Activated naive CD4-positive, alpha-beta T cell treated with anti-CD3 and anti-CD28 coated beads, Interleukin-2, amount 10 ng/mL, durations not matched to agents 7 days and 5 days (primary cell): ENCODE results near the gene GPC6.

Source experiments
- CTCF ChIA-PET: fragments of 350-600 bp; sonication (Branson Sonifier 250); formaldehyde crosslinking; loops from one replicate; lab custom pipeline; 2021; ENCODE audit warnings: antibody characterized with exemption; lab: Charles Lee
- DNase-seq: peaks from one replicate; pipeline ENCODE4 v3.0.0-alpha.2; 2020
- H3K27ac Mint-ChIP-seq: one replicate; pipeline ENCODE4 v1.8.0; 2021; ENCODE audit warnings: mild to moderate bottlenecking, moderate library complexity, mixed read lengths
- H3K27me3 Mint-ChIP-seq: one replicate; pipeline ENCODE4 v1.8.0; 2021; ENCODE audit warnings: mild to moderate bottlenecking, mixed read lengths
- H3K36me3 Mint-ChIP-seq: one replicate; pipeline ENCODE4 v1.8.0; 2021; ENCODE audit warnings: mixed read lengths
- H3K4me1 Mint-ChIP-seq: one replicate; pipeline ENCODE4 v1.8.0; 2021; ENCODE audit warnings: mixed read lengths
- H3K4me3 Mint-ChIP-seq: one replicate; pipeline ENCODE4 v1.8.0; 2021; ENCODE audit warnings: mild to moderate bottlenecking, moderate library complexity, mixed read lengths
- H3K9me3 Mint-ChIP-seq: one replicate; pipeline ENCODE4 v1.8.0; 2021; ENCODE audit warnings: mixed read lengths

The GPC6 gene

DNA sequence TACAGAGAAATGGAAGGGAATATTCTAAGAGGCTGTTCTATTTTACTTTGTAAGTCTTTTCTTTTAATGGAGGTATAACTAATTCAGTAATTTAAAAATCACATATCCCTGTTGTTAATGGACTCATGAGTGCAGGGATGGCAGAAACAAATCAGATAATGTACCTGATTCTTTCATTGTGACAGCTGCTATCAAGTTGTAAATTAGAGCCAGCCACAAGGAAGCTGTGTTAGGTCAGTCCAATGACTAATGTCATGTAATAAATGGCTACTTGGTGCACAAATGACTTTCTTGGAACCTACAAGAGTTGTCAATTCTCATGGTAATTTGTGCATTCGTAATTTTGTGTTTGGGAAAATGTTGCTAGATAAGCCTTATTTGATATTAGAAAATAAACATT lies 806.5 kb downstream of the GPC6 start:
- Mint-ChIP-seq H3K27ac (no peak overlapping the region), H3K27me3 (no peaks in the 10 kb centered on the region), H3K4me3 (no peak overlapping the region), H3K4me1 (no peaks in the 10 kb centered on the region), H3K9me3 (no peaks in the 10 kb centered on the region), H3K36me3 (no peaks in the 10 kb centered on the region)
- DNase-seq, result no peak
- CTCF ChIA-PET, result no interaction called here

GRCh38 chr13:94033830-94034642 lies 807.4 kb downstream of the GPC6 start:
- H3K27ac Mint-ChIP-seq, result no peak overlapping the region
- DNase-seq, result no peak
- H3K27me3 Mint-ChIP-seq, result no peaks in the 10 kb centered on the region
- no peaks in the 10 kb centered on the region for H3K9me3 Mint-ChIP-seq
- CTCF ChIA-PET, result no interaction called here
- H3K4me3 Mint-ChIP-seq, result no peak overlapping the region
- no peaks in the 10 kb centered on the region for H3K36me3 Mint-ChIP-seq
- no peaks in the 10 kb centered on the region for H3K4me1 Mint-ChIP-seq

GRCh38 chr13:94050039-94050438 lies 823.4 kb downstream of the GPC6 start:
- no peak for DNase-seq
- no peaks in the 10 kb centered on the region for H3K4me1 Mint-ChIP-seq
- no peak overlapping the region for H3K4me3 Mint-ChIP-seq
- H3K36me3 Mint-ChIP-seq, result no peaks in the 10 kb centered on the region
- H3K27me3 Mint-ChIP-seq, result no peaks in the 10 kb centered on the region
- CTCF ChIA-PET, result no interaction called here
- H3K9me3 Mint-ChIP-seq, result no peaks in the 10 kb centered on the region
- no peak overlapping the region for H3K27ac Mint-ChIP-seq

- Mint-ChIP-seq H3K9me3 (no peaks in the 10 kb centered on the region), H3K27ac (no peak overlapping the region), H3K4me3 (no peak overlapping the region), H3K4me1 (no peaks in the 10 kb centered on the region), H3K27me3 (no peaks in the 10 kb centered on the region), H3K36me3 (no peaks in the 10 kb centered on the region)
- no peak for DNase-seq
- CTCF ChIA-PET, result interaction anchor here (0.6 kb wide), 1 partner anchor 115 kb away, joined by 3 read pairs; no protein-coding TSS in a partner anchor
Observed at GRCh38 chr13:94050686-94051085, 824.1 kb downstream of the GPC6 start.

- Mint-ChIP-seq H3K9me3 (no peaks in the 10 kb centered on the region), H3K27me3 (no peaks in the 10 kb centered on the region), H3K27ac (no peak overlapping the region), H3K4me3 (no peak overlapping the region), H3K36me3 (no peaks in the 10 kb centered on the region), H3K4me1 (no peaks in the 10 kb centered on the region)
- no peak for DNase-seq
- CTCF ChIA-PET, result interaction anchor here (1.2 kb wide), 1 partner anchor 9 kb away, joined by 3 read pairs; no protein-coding TSS in a partner anchor
Observed at GRCh38 chr13:94053986-94054593, 827.5 kb downstream of the GPC6 start.

DNA sequence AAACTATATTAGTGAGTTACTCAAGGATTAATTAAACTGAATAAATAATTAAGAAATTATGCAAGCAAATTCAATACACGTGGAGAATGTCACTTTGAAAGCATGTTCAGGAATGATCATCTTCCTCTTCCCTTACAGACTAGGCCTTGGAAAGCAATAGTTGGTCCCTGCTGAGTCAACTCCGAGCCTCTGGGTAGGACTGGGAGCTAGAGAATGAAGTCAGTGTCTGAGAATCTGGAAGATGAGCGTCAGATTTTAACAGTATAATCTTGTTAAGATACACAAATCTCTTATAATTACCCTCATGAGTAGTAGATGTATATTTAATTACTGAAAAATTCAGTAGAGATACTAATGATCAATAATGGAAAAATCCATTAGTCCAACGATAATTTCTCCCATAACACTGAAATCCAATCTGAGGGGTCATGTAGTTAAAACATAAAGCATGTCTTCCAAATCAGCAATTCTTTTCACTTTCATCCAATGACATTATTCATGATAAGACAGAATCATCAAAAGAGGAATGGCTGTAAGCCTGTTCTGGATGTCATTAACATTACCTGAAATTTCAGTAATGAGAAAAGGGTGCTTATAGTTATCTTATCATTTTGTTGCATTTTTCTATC lies 829.9 kb downstream of the GPC6 start:
- Mint-ChIP-seq H3K27ac (no peak overlapping the region), H3K27me3 (no peaks in the 10 kb centered on the region), H3K4me1 (no peaks in the 10 kb centered on the region), H3K4me3 (no peak overlapping the region), H3K9me3 (no peaks in the 10 kb centered on the region), H3K36me3 (no peaks in the 10 kb centered on the region)
- DNase-seq, result no peak
- CTCF ChIA-PET, result no interaction called here

- DNase-seq, result no peak
- CTCF ChIA-PET, result no interaction called here
- no peaks in the 10 kb centered on the region for H3K4me1 Mint-ChIP-seq
- no peak overlapping the region for H3K27ac Mint-ChIP-seq
- no peaks in the 10 kb centered on the region for H3K27me3 Mint-ChIP-seq
- H3K4me3 Mint-ChIP-seq, result no peak overlapping the region
- H3K36me3 Mint-ChIP-seq, result no peaks in the 10 kb centered on the region
- no peaks in the 10 kb centered on the region for H3K9me3 Mint-ChIP-seq
Observed at GRCh38 chr13:94057618-94058186, 831.1 kb downstream of the GPC6 start.

DNA sequence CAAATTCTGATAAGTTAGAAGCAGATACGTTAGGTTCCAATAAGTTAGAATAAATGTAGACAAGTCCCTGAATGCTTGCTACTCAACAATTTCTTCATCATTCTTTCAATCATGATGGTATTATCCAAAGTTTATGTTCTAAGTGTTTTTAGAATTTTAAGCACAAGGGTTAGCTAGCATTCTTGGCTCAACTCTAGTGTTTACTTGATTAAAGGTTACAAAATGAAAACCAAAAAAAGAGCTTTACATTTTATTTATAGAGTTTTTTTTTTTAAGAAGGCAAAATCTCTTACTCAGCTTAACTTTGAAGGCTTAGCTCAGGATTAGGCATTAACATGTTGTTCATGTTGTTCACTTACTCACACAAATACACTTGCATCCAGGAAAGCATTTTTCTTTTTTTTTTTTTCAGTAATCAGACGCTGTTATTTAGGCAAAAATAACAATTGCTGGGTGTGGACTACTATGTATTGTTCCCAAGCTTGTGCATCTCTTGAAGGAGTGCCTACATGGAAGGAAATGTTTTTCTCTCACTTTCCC lies 832.3 kb downstream of the GPC6 start:
- CTCF ChIA-PET, result interaction anchor here (0.6 kb wide), 1 partner anchor 1267 kb away, joined by 3 read pairs; no protein-coding TSS in a partner anchor

GRCh38 chr13:94061301-94061700 lies 834.7 kb downstream of the GPC6 start:
- Mint-ChIP-seq H3K27me3 (no peaks in the 10 kb centered on the region), H3K4me3 (no peak overlapping the region), H3K4me1 (no peaks in the 10 kb centered on the region), H3K27ac (no peak overlapping the region), H3K36me3 (no peaks in the 10 kb centered on the region), H3K9me3 (no peaks in the 10 kb centered on the region)
- CTCF ChIA-PET, result no interaction called here
- no peak for DNase-seq

More for the DNA sequence above, 832.3 kb downstream of the GPC6 start:
- no peaks in the 10 kb centered on the region for H3K36me3 Mint-ChIP-seq
- H3K27me3 Mint-ChIP-seq, result no peaks in the 10 kb centered on the region
- H3K4me1 Mint-ChIP-seq, result no peaks in the 10 kb centered on the region
- H3K27ac Mint-ChIP-seq, result no peak overlapping the region
- H3K4me3 Mint-ChIP-seq, result no peak overlapping the region
- no peaks in the 10 kb centered on the region for H3K9me3 Mint-ChIP-seq
- no peak for DNase-seq

GRCh38 chr13:94063096-94063495 lies 836.5 kb downstream of the GPC6 start:
- no peaks in the 10 kb centered on the region for H3K36me3 Mint-ChIP-seq
- H3K27ac Mint-ChIP-seq, result no peak overlapping the region
- no peaks in the 10 kb centered on the region for H3K9me3 Mint-ChIP-seq
- no peak overlapping the region for H3K4me3 Mint-ChIP-seq
- CTCF ChIA-PET, result interaction anchor here (0.7 kb wide), 1 partner anchor 9 kb away, joined by 3 read pairs; no protein-coding TSS in a partner anchor
- no peaks in the 10 kb centered on the region for H3K4me1 Mint-ChIP-seq
- H3K27me3 Mint-ChIP-seq, result no peaks in the 10 kb centered on the region
- no peak for DNase-seq

- CTCF ChIA-PET, result no interaction called here
Observed at GRCh38 chr13:94063848-94064247, 837.2 kb downstream of the GPC6 start.

DNA sequence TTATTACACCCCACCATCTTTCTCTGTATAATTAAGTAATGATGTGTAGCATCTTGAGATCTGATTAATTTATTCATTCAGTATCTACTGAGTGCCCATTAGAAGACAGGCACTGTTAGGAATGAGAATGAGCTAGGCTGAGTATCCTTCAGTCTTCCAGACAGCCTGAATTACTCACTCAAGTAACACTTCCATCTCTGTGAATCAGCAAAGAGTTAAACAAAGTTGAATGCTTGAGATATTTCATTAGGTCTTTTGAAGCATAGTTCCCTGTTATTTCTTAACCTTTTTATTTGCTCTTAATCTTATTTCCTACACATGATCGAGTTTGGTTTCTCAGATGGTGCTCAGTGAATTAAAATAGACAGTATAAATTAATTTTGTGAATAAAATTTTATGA lies 839.1 kb downstream of the GPC6 start:
- Mint-ChIP-seq H3K4me1 (no peaks in the 10 kb centered on the region), H3K27ac (no peak overlapping the region), H3K36me3 (no peaks in the 10 kb centered on the region), H3K4me3 (no peak overlapping the region), H3K9me3 (no peaks in the 10 kb centered on the region), H3K27me3 (no peaks in the 10 kb centered on the region)
- DNase-seq, result no peak
- CTCF ChIA-PET, result no interaction called here

More at GRCh38 chr13:94063848-94064247, 837.2 kb downstream of the GPC6 start:
- Mint-ChIP-seq H3K27ac (no peak overlapping the region), H3K4me3 (no peak overlapping the region), H3K36me3 (no peaks in the 10 kb centered on the region), H3K4me1 (no peaks in the 10 kb centered on the region), H3K27me3 (no peaks in the 10 kb centered on the region), H3K9me3 (no peaks in the 10 kb centered on the region)
- no peak for DNase-seq

DNA sequence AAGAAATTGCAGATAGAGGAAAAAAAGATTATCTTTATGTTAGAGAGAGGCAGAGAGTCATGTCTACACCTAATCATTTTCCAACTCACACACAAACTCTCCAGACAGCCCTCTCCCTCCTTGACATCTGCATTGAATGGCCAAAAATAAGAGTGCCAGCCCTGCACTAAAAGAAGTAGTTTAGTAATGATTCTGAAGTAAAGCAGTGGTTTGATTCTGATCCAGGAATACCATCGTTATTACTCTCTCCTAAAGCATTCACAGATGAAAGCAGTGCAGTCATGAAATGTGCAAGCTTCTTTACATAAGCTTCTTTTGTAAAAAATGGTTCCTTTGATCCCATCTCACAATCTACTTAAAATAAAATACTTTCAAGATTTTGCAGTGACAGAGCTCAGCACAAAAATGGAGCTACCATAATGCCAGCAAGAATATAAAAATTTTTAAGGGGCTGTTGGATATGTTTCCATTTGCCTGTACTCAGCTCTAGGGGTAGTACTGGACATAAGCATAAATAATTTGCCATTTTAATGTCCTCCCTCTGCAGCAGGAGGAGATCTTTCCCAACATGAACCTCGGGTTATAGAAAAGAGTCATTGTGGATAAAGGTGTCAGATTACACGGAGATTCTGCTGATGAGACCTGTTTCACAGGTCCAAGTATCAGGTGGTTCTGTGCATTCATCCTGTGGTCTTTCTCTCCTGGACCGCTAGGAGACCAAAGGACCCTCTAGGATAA lies 846.6 kb downstream of the GPC6 start:
- H3K9me3 Mint-ChIP-seq, result no peaks in the 10 kb centered on the region
- no peaks in the 10 kb centered on the region for H3K4me1 Mint-ChIP-seq
- no peak for DNase-seq
- H3K27me3 Mint-ChIP-seq, result no peaks in the 10 kb centered on the region
- CTCF ChIA-PET, result no interaction called here
- no peaks in the 10 kb centered on the region for H3K36me3 Mint-ChIP-seq
- no peak overlapping the region for H3K27ac Mint-ChIP-seq
- H3K4me3 Mint-ChIP-seq, result no peak overlapping the region

- Mint-ChIP-seq H3K4me3 (no peak overlapping the region), H3K36me3 (no peaks in the 10 kb centered on the region), H3K27ac (no peak overlapping the region), H3K27me3 (no peaks in the 10 kb centered on the region), H3K4me1 (no peaks in the 10 kb centered on the region), H3K9me3 (no peaks in the 10 kb centered on the region)
- no peak for DNase-seq
- CTCF ChIA-PET, result no interaction called here
Observed at GRCh38 chr13:94079876-94080275, 853.3 kb downstream of the GPC6 start.
